Prostate gland (tissue), 2 donors: Measurements from ENCODE around the gene CREB3L2. TPM values are rescaled to one million over a fixed set of nuclear protein-coding genes. Genes with fewer than 3 reads are reported as not detected.

ENCODE experiments used
- DNase-seq: peaks from one replicate; pipeline ENCODE4 v3.0.0-alpha.2; 2019; ENCODE audit warnings: low spot score
- H3K27ac ChIP-seq, 2 donors: fragments of 200-600 bp; sonication (generic); 2 replicates each; pipeline ENCODE4 v1.5.1; 2017 to 2019
- H3K27me3 ChIP-seq: fragments of 200-600 bp; sonication (generic); replicated peaks from 2 replicates; pipeline ENCODE4 v1.5.1; 2019; ENCODE audit not compliant: insufficient read depth
- H3K36me3 ChIP-seq, 2 donors: fragments of 200-600 bp; sonication (generic); 1 replicate in 1 of 2; 2 replicates in 1 of 2; pipeline versions ENCODE4 v1.5.1 to v1.8.1; 2017 to 2019
- H3K4me1 ChIP-seq: fragments of 200-600 bp; sonication (generic); replicated peaks from 2 replicates; pipeline ENCODE4 v1.5.1; 2019
- H3K4me3 ChIP-seq, 2 donors: fragments of 200-600 bp; sonication (generic); 2 replicates each; pipeline ENCODE4 v1.5.1; 2017 to 2019
- H3K9me3 ChIP-seq: fragments of 200-600 bp; sonication (generic); 2 replicates; pipeline ENCODE4 v1.5.1; 2017
- POLR2A ChIP-seq: fragments of 450-650 bp; IDR thresholded peaks from one replicate; pipeline ENCODE4 v1.6.1; 2016; ENCODE audit warnings: antibody characterized with exemption, mild to moderate bottlenecking
- POLR2AphosphoS5 ChIP-seq: sonication (generic); formaldehyde crosslinking; IDR thresholded peaks from one replicate; pipeline ENCODE4 v1.6.1; 2017; ENCODE audit warnings: antibody characterized with exemption
- WGBS: methylation state at CpG from one replicate; pipeline ENCODE4 v1.1.5; 2018; 5-methylcytosine and 5-hydroxymethylcytosine counted together
- intact Hi-C: fragments of 100-400 bp; cut with DNase I; formaldehyde crosslinking; loops from one replicate; pipeline ENCODE4 v1.14.2; 2022
- total RNA-seq, 2 donors: library from RNA; depleted of rRNA; stranded (reverse); fragments of >200 nt; gene quantifications; one replicate each; pipeline ENCODE4 v1.1.0, GENCODE V29; 2016
- TF ChIP-seq, protein P1 (sequence below), 4 experiments: fragments of 200-600 bp in 2 of 4; fragments of 450-650 bp in 2 of 4; sonication (generic) in 2 of 4; IDR thresholded peaks; 1 replicate in 3 of 4; 2 replicates in 1 of 4; pipeline ENCODE4 v1.5.1; 2016 to 2019; ENCODE audit warnings: antibody characterized with exemption in 4 of 4, mild to moderate bottlenecking in 2 of 4, moderate library complexity in 2 of 4

Gene CREB3L2
- total RNA-seq, 2 donors from 2014 or later = 34.1 to 42.0 TPM

GRCh38 chr7:137925754-137926153, 76.1 kb downstream of the CREB3L2 start:
- Histone ChIP-seq H3K27me3 (no peaks in the 10 kb centered on the region), H3K4me3 (no peak overlapping the region), H3K9me3 (no peaks in the 10 kb centered on the region), H3K4me1 (no peaks in the 10 kb centered on the region), H3K36me3 (no peaks in the 10 kb centered on the region), H3K27ac (no peak overlapping the region)
- TF ChIP-seq POLR2AphosphoS5 = no peak
- 79% methylated on average over 4 of the region's 4 CpGs for WGBS
- intact Hi-C loops = no loop called here
- no peak for DNase-seq

DNA sequence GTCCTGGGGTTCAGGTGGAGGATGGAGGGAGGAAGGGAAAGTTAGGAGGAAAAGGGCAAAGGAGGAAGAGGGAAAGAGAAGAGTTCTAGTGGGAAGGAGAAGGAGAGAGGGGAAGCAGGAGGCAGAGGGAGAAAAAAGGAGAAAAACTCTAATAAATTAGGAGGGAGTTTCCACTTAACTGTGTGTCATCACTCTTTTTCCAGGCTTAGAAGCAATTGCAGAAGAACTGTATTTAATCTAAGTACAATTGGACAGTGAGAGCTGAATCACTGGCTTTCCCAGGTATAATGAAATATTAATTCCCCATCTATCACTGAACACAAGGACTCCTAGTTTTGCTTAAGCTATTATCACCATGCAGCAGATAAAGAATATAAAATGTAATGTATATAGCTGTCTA, 76.8 kb downstream of the CREB3L2 start:
- intact Hi-C loops = no loop called here
- H3K4me3 ChIP-seq = no peak overlapping the region
- DNase-seq = no peak
- H3K4me1 ChIP-seq = no peaks in the 10 kb centered on the region
- H3K27ac ChIP-seq = no peak overlapping the region
- no peaks in the 10 kb centered on the region for H3K9me3 ChIP-seq
- TF ChIP-seq, protein P1, sequence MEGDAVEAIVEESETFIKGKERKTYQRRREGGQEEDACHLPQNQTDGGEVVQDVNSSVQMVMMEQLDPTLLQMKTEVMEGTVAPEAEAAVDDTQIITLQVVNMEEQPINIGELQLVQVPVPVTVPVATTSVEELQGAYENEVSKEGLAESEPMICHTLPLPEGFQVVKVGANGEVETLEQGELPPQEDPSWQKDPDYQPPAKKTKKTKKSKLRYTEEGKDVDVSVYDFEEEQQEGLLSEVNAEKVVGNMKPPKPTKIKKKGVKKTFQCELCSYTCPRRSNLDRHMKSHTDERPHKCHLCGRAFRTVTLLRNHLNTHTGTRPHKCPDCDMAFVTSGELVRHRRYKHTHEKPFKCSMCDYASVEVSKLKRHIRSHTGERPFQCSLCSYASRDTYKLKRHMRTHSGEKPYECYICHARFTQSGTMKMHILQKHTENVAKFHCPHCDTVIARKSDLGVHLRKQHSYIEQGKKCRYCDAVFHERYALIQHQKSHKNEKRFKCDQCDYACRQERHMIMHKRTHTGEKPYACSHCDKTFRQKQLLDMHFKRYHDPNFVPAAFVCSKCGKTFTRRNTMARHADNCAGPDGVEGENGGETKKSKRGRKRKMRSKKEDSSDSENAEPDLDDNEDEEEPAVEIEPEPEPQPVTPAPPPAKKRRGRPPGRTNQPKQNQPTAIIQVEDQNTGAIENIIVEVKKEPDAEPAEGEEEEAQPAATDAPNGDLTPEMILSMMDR (IDR thresholded peaks at IDR 0.05) = no peak
- no peak for TF ChIP-seq POLR2AphosphoS5
- TF ChIP-seq POLR2A = no peak
- no peaks in the 10 kb centered on the region for H3K36me3 ChIP-seq
- no peaks in the 10 kb centered on the region for H3K27me3 ChIP-seq

- TF ChIP-seq POLR2A (no peak), POLR2AphosphoS5 (no peak)
- TF ChIP-seq, protein P1 (IDR thresholded peaks at IDR 0.05) = no peak
- no peak overlapping the region for H3K27ac ChIP-seq
- no peaks in the 10 kb centered on the region for H3K27me3 ChIP-seq
- H3K9me3 ChIP-seq = no peaks in the 10 kb centered on the region
- 92% methylated on average over 5 of the region's 5 CpGs for WGBS
- no peak overlapping the region for H3K4me3 ChIP-seq
- intact Hi-C loops = no loop called here
- DNase-seq = no peak
- H3K4me1 ChIP-seq = no peaks in the 10 kb centered on the region
- H3K36me3 ChIP-seq = no peaks in the 10 kb centered on the region
Observed at GRCh38 chr7:137923380-137923779, 78.5 kb downstream of the CREB3L2 start.

DNA sequence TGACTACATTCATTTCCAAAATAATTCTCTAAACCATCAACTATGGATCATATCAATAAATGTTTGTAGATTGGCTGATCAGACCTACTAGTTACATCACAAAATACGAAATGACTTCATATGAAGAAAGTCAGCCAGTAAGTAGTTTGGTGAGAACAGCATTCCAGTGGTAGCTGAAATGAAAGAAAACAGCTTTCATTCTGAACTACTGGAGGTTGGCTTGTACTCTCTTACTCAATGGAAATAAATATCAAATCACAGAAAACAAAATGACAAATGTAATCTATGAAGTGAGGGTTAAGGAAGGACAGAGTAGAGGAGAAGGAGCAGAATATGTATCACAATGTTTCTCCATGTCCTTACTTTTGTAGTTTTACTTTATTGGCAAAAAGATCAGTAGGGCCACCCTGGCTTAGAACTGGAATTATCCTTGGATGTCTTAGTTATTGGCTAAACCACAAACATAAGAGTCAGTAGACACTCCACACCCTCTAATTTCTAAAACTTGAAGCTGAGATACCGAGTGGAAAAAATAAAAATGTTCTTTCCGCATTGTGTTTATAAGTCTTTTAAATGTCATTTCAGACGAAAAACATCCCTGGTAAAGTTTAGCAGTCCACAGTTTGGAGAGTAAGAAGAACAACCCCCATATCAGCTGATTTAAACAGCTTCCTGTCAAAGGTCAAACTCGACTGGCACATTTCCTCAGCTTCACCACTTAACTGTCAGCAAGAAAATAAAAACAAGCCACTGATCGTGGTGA, 81.1 kb downstream of the CREB3L2 start:
- intact Hi-C loops = no loop called here
- WGBS = 49% methylated on average over 6 of the region's 6 CpGs
- peak overlapping the region in 1 of 2 donors; percentile 41 for H3K27ac ChIP-seq

DNA sequence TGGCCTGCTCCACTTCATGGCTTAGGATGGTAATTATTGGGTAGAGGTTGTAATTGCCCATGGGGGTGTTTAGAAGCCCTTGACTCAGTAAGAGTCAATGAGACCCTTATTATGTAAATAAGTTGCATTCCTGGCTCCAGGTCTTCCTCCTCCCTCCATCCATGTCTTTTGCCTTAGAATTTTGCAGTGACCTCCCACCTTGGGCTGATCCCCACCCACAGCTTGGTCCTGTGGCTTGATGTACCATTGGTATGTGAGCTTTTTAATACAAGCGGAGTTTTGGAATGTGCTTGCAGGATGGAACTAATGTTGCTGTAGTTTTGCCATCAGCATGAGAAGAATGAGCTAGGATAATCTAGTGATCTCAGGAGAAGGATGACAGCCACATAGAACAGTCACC, 81.9 kb downstream of the CREB3L2 start:
- TF ChIP-seq POLR2A (no peak), POLR2AphosphoS5 (no peak)
- TF ChIP-seq, protein P1 (IDR thresholded peaks at IDR 0.05) = no peak
- 91% methylated on average over 1 of the region's 1 CpG for WGBS
- intact Hi-C loops = no loop called here
- H3K4me1 ChIP-seq = no peaks in the 10 kb centered on the region
- H3K27me3 ChIP-seq = no peaks in the 10 kb centered on the region
- no peaks in the 10 kb centered on the region for H3K36me3 ChIP-seq
- H3K4me3 ChIP-seq = no peak overlapping the region
- H3K9me3 ChIP-seq = no peaks in the 10 kb centered on the region
- no peak for DNase-seq
- H3K27ac ChIP-seq = peak overlapping the region in 1 of 2 donors; percentile 41

More for the DNA sequence above, 81.1 kb downstream of the CREB3L2 start:
- Histone ChIP-seq H3K4me3 (no peak overlapping the region), H3K4me1 (no peaks in the 10 kb centered on the region), H3K27me3 (no peaks in the 10 kb centered on the region), H3K9me3 (no peaks in the 10 kb centered on the region), H3K36me3 (no peaks in the 10 kb centered on the region)
- no peak for TF ChIP-seq POLR2AphosphoS5
- TF ChIP-seq, protein P1 (IDR thresholded peaks at IDR 0.05) = no peak
- TF ChIP-seq POLR2A = no peak
- no peak for DNase-seq
